Psoas muscle (tissue), 8 donors: ENCODE measurements around the gene MUTYH. TPM values are rescaled to one million over a fixed set of nuclear protein-coding genes. Genes with fewer than 3 reads are reported as not detected.

Experiments used
- ATAC-seq, 4 donors: fragments of 200-7000 bp; cut with Tn5 transposase; one replicate each; pipeline ENCODE4 v1.9.1; 2020; ENCODE audit warnings: moderate library complexity in 3 of 4, mild to moderate bottlenecking in 2 of 4
- DNase-seq, 2 donors: peaks; one replicate each; pipeline ENCODE4 v3.0.0-alpha.2; 2020
- H3K27ac ChIP-seq: fragments of 200-600 bp; one replicate; pipeline ENCODE4 v1.8.0; 2022
- H3K27me3 ChIP-seq, 3 donors: fragments of 200-600 bp in 1 of 3; one replicate each; pipeline versions ENCODE4 v1.6.1 to v1.8.0; 2013 to 2022; ENCODE audit warnings: low read length in 2 of 3, mild to moderate bottlenecking in 2 of 3, moderate library complexity in 1 of 3; ENCODE audit not compliant: insufficient read depth in 3 of 3
- H3K36me3 ChIP-seq, 2 donors: fragments of 200-600 bp in 1 of 2; one replicate each; pipeline versions ENCODE4 v1.6.1 to v1.8.0; 2013 to 2022; ENCODE audit warnings: low read depth in 1 of 2, mild to moderate bottlenecking in 1 of 2, moderate library complexity in 1 of 2; ENCODE audit not compliant: insufficient read depth in 1 of 2
- H3K4me1 ChIP-seq: fragments of 200-600 bp; one replicate; pipeline ENCODE4 v1.8.0; 2022
- H3K4me3 ChIP-seq: fragments of 200-600 bp; one replicate; pipeline ENCODE4 v1.8.0; 2022; ENCODE audit warnings: mild to moderate bottlenecking
- H3K9me3 ChIP-seq: fragments of 200-600 bp; one replicate; pipeline ENCODE4 v1.8.0; 2022
- WGBS, 3 donors: extraction: QIAGEN DNeasy Blood & Tissue Kit; methylation state at CpG; one replicate each; pipeline versions ENCODE4 v1.1.6 to v1.1.7; 2013; 5-methylcytosine and 5-hydroxymethylcytosine counted together
- intact Hi-C, 2 donors: fragments of 100-400 bp; cut with DNase I; formaldehyde crosslinking; loops; one replicate each; pipeline versions ENCODE4 v1.11.0 to v1.14.2; 2022
- polyA plus RNA-seq, 3 donors: library from polyadenylated mRNA; stranded (reverse); fragments of 200-250 nt; gene quantifications; one replicate each; pipeline ENCODE4 v1.2.3, GENCODE V29; 2013
- total RNA-seq, 4 donors: library from RNA; stranded (reverse); fragmentation: NEBNext Ultra II Directional in 2 of 4; extraction: Animal tissue kit (Norgen Biotek cat#: 25700) in 2 of 4; gene quantifications; one replicate each; pipeline versions ENCODE4 v1.2.1 to v1.2.4, GENCODE V29; 2021 to 2023
- TF ChIP-seq, protein P1 (sequence below): fragments of 200-600 bp; IDR thresholded peaks from one replicate; pipeline ENCODE4 v1.8.0; 2022; ENCODE audit warnings: antibody characterized with exemption
- donor health status: healthy with polysubstance abuse.
- donor health status: DM: no; HTN: no; CAD: no; lungs with moderate emphysema.
- donor health status: Bipolar disorder and iron deficiency.
- donor health status: healthy.
- donor health status: DM: yes; HTN: yes; CAD: no.
- donor health status: DM: no; HTN: no; CAD: no.
- donor health status: DM: no; HTN: no; CAD: no.
- donor health status: DM: yes; HTN: yes; CAD: no.

Gene MUTYH
- total and polyA plus RNA-seq, 7 donors, result 7.7 to 16.6 (median 8.4) TPM

DNA sequence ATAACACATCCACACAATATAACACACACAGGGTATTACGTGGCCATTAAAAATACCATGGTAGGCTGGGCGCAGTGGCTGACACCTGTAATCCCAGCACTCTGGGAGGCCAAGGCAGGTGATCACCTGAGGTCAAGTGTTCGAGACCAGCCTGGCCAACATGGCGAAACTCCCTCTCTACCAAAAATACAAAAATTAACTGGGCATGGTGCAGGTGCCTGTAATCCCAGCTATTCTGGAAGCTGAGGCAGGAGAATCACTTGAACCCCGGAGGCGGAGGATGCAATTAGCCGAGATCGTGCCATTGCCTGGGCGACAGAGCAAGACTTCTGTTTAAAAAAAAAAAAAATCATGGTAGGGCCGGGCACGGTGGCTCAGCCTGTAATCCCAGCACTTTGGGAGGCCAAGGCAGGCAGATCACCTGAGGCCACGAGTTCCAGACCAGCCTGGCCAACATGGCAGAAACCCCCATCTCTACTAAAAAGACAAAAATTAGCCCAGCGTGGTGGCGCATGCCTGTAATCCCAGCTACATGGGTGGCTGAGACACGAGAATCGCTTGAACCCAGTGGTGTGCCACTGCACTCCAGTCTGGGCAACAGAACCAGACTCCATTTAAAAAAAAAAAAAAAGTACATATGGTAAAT lies 37.6 kb downstream of the MUTYH start:
- Histone ChIP-seq H3K27me3 (no peaks in the 10 kb centered on the region), H3K36me3 (no peaks in the 10 kb centered on the region), H3K9me3 (no peaks in the 10 kb centered on the region), H3K4me3 (peak overlapping the region; percentile 75), H3K27ac (peak overlapping the region; percentile 83), H3K4me1 (peaks cover 14% of the 10 kb centered on the region)
- intact Hi-C loops, result loop anchor here in 1 of 2 donors (5.0 kb wide), 1 partner anchor 465 kb away; no protein-coding TSS in a partner anchor
- ATAC-seq (no peak), DNase-seq (no peak)
- TF ChIP-seq, protein P1, sequence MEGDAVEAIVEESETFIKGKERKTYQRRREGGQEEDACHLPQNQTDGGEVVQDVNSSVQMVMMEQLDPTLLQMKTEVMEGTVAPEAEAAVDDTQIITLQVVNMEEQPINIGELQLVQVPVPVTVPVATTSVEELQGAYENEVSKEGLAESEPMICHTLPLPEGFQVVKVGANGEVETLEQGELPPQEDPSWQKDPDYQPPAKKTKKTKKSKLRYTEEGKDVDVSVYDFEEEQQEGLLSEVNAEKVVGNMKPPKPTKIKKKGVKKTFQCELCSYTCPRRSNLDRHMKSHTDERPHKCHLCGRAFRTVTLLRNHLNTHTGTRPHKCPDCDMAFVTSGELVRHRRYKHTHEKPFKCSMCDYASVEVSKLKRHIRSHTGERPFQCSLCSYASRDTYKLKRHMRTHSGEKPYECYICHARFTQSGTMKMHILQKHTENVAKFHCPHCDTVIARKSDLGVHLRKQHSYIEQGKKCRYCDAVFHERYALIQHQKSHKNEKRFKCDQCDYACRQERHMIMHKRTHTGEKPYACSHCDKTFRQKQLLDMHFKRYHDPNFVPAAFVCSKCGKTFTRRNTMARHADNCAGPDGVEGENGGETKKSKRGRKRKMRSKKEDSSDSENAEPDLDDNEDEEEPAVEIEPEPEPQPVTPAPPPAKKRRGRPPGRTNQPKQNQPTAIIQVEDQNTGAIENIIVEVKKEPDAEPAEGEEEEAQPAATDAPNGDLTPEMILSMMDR, result no peak
- WGBS, 3 donors, result 80 to 83% (median 83%) methylated on average over 16 of the region's 16 CpGs

DNA sequence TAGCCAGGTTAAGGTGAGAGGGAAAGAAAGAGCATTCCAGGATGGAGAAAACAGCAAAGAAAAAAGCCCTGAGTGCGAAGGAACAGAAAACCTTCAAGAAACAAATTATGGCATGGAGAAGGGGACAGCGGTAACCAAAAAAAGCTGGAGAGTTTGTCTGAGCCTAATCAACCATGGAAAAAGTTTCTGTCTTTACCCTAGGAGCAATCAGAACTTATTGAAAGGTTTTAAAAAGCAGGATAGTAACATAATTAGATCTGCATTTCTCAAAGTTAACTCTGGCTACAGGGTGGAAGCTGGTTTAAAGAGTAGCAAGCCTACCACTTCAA lies 39.6 kb downstream of the MUTYH start:
- H3K27me3 ChIP-seq, result no peaks in the 10 kb centered on the region
- no peaks in the 10 kb centered on the region for H3K9me3 ChIP-seq
- no peaks in the 10 kb centered on the region for H3K36me3 ChIP-seq
- DNase-seq (no peak), ATAC-seq (no peak)
- TF ChIP-seq, protein P1, result no peak
- peaks cover 14% of the 10 kb centered on the region for H3K4me1 ChIP-seq
- H3K27ac ChIP-seq, result no peak overlapping the region
- WGBS, 3 donors, result 63 to 72% (median 72%) methylated on average over 2 of the region's 2 CpGs
- no peak overlapping the region for H3K4me3 ChIP-seq
- intact Hi-C loops, result loop anchor here (1.0 to 5.0 kb wide), 3 partner anchors 286 to 463 kb away; no protein-coding TSS in a partner anchor

GRCh38 chr1:45299981-45300668 lies 40.1 kb downstream of the MUTYH start:
- 7 to 11% (median 9%) methylated on average over 4 of the region's 4 CpGs for WGBS, 3 donors
- DNase-seq, result no peak
- no peaks in the 10 kb centered on the region for H3K9me3 ChIP-seq
- intact Hi-C loops, result loop anchor here (1.0 to 10.0 kb wide), 6 partner anchors 95 to 513 kb away; partner anchors contain the start of genes BEST4 (in 1 of the 2), PTCH2 (in 1 of the 2) and ZSWIM5 (in 1 of the 2)
- no peak for ATAC-seq
- TF ChIP-seq, protein P1, result peak; percentile 77
- H3K4me3 ChIP-seq, result no peak overlapping the region
- H3K27me3 ChIP-seq, result no peaks in the 10 kb centered on the region
- peaks cover 13% of the 10 kb centered on the region for H3K4me1 ChIP-seq
- no peak overlapping the region for H3K27ac ChIP-seq
- H3K36me3 ChIP-seq, result no peaks in the 10 kb centered on the region

- intact Hi-C loops, result loop anchor here in 1 of 2 donors (5.0 to 10.0 kb wide), 3 partner anchors 94 to 512 kb away; partner anchors contain the start of genes BEST4, PTCH2 and ZSWIM5
- TF ChIP-seq, protein P1, result no peak
These were observed 40.9 kb downstream of the MUTYH start for GRCh38 chr1:45299296-45299695.

More at GRCh38 chr1:45299296-45299695, 40.9 kb downstream of the MUTYH start:
- Histone ChIP-seq H3K36me3 (no peaks in the 10 kb centered on the region), H3K4me3 (no peak overlapping the region), H3K27me3 (no peaks in the 10 kb centered on the region), H3K27ac (no peak overlapping the region), H3K9me3 (no peaks in the 10 kb centered on the region), H3K4me1 (peaks cover 5% of the 10 kb centered on the region)
- DNase-seq (no peak), ATAC-seq (no peak)
- WGBS, 3 donors, result 69 to 77% (median 73%) methylated on average over 1 of the region's 1 CpG
